H1 (cell line): Measurements from ENCODE around the gene PLAAT2. TPM values are rescaled to one million over a fixed set of nuclear protein-coding genes. Genes with fewer than 3 reads are reported as not detected.

Source experiments
- ASH2L ChIP-seq: fragments of 200-600, 300-600 bp; sonication (generic); IDR thresholded peaks from one replicate; pipeline ENCODE4 v1.7.1; 2017; ENCODE audit warnings: low read length
- CTCF ChIP-seq, 3 experiments: IDR thresholded peaks; 1 replicate in 2 of 3; 2 replicates in 1 of 3; pipeline versions ENCODE4 v1.5.1 to v1.6.1; 2011; ENCODE audit warnings: low read length in 3 of 3, mild to moderate bottlenecking in 3 of 3, inconsistent platforms in 2 of 3, low read depth in 1 of 3, moderate library complexity in 1 of 3; ENCODE audit not compliant: insufficient read depth in 1 of 3; ENCODE audit errors: control extremely low read depth in 1 of 3
- EGR1 ChIP-seq: IDR thresholded peaks from 2 replicates; pipeline ENCODE4 v1.6.1; 2011; ENCODE audit warnings: low read depth, low read length, borderline replicate concordance
- KDM1A ChIP-seq: fragments of 200-600, 300-600 bp; sonication (generic); IDR thresholded peaks from 2 replicates; pipeline ENCODE4 v1.7.1; 2016; ENCODE audit warnings: mild to moderate bottlenecking, low read length, borderline replicate concordance
- POLR2A ChIP-seq, 2 experiments: IDR thresholded peaks; 1 replicate in 1 of 2; 2 replicates in 1 of 2; pipeline ENCODE4 v1.6.1; 2011; ENCODE audit warnings: low read depth in 2 of 2, low read length in 2 of 2, mild to moderate bottlenecking in 2 of 2; ENCODE audit errors: control extremely low read depth in 1 of 2
- TAF7 ChIP-seq: optimal IDR thresholded peaks from 2 replicates; pipeline ENCODE3; 2011; ENCODE audit warnings: low read depth, mild to moderate bottlenecking, inconsistent platforms, low read length, moderate library complexity, borderline replicate concordance
- TEAD4 ChIP-seq: IDR thresholded peaks from 2 replicates; pipeline ENCODE4 v1.6.1; 2012; ENCODE audit warnings: low read depth, low read length, inconsistent platforms, mixed read lengths
- polyA plus RNA-seq, 7 experiments: library from polyadenylated mRNA; depleted of rRNA in 3 of 7; stranded (reverse) in 5 of 7; unstranded in 2 of 7; fragments of >200 nt in 5 of 7; fragments of 200-250 nt in 2 of 7; gene quantifications; 1 replicate in 5 of 7; 2 replicates in 1 of 7; 4 replicates in 1 of 7; pipeline versions ENCODE4 v1.2.1 to v1.2.3, GENCODE V29; 2011 to 2013; ENCODE audit warnings: missing spikeins in 2 of 7, mixed read lengths in 2 of 7
- total RNA-seq: library from RNA; stranded (reverse); fragmentation: NEBNext Ultra II Directional; extraction: Animal tissue kit (Norgen Biotek cat#: 25700); gene quantifications from 2 replicates; pipeline ENCODE4 v1.2.1, GENCODE V29; 2021
- TF ChIP-seq, protein P1 (sequence below): IDR thresholded peaks from 2 replicates; pipeline ENCODE4 v1.6.1; 2011; ENCODE audit warnings: low read depth, mild to moderate bottlenecking, low read length; ENCODE audit not compliant: insufficient read depth

Gene PLAAT2
- total and polyA plus RNA-seq, 2 of the 8 experiments (the other 6 are each of a cell fraction or from before 2014, with no cell fraction given), result 0.39 TPM; not detected in 1

DNA sequence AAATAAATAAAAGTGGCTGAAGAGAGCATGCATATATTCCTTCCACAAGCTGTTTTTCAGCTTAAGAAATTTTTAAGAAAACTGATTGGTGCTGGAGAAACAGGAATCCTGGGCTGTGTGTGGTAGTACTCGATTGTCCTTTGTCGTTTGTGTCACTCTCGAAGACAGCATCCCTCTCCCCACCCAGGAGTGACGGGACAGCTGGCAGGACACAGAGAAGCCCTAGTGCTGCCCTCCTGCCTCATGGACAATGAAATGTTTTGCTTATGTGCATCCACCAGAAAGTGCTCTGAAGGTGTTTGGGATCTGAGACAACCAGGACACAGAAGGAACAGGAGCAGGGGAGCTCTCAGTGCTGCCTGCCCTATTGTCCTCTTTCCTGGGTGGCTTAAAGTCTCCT lies 13.8 kb downstream of the PLAAT2 start (continued):
- TF ChIP-seq CTCF (IDR thresholded peaks at IDR 0.05; ENCODE audit: control extremely low read depth in 1 of 3, insufficient read depth in 1 of 3, low read depth in 1 of 3, low read length in 3 of 3) (no peak), EGR1 (no peak), TEAD4 (no peak), TAF7 (no peak), KDM1A (no peak), ASH2L (no peak), POLR2A (IDR thresholded peaks at IDR 0.05; ENCODE audit: control extremely low read depth in 1 of 2, low read depth in 2 of 2, low read length in 2 of 2) (no peak)
- TF ChIP-seq, protein P1, sequence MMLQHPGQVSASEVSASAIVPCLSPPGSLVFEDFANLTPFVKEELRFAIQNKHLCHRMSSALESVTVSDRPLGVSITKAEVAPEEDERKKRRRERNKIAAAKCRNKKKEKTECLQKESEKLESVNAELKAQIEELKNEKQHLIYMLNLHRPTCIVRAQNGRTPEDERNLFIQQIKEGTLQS, result no peak
